OCI-LY7 (cell line): Measurements from ENCODE around the gene BCDIN3D. TPM values are rescaled to one million over a fixed set of nuclear protein-coding genes. Genes with fewer than 3 reads are reported as not detected.

Experiments
- BruUV-seq: library from RNA; stranded (reverse); fragments of 400-500 nt; replicated peaks from 2 replicates; lab custom pipeline; 2021; lab: Mats Ljungman, UMichigan
- CTCF ChIA-PET: fragments of 300-600 bp; sonication (Branson Sonifier 250); formaldehyde crosslinking; loops from one replicate; lab custom pipeline; 2022; ENCODE audit warnings: antibody characterized with exemption; ENCODE audit not compliant: unreplicated experiment; lab: Charles Lee
- POLR2A ChIA-PET: fragments of 300-600 bp; sonication (Branson Sonifier 250); formaldehyde crosslinking; loops from one replicate; lab custom pipeline; 2022; ENCODE audit warnings: antibody characterized with exemption; lab: Charles Lee
- DNase-seq: peaks from one replicate; pipeline ENCODE4 v3.0.0-alpha.2; 2015; ENCODE audit warnings: low spot score
- H2AFZ ChIP-seq: fragments of 200-600 bp; sonication (generic), shearing (Covaris generic); 2 replicates; pipeline ENCODE4 v1.6.1; 2014; ENCODE audit warnings: mild to moderate bottlenecking, antibody characterized with exemption, low read length, moderate library complexity
- H3K27ac ChIP-seq: fragments of 200-600 bp; sonication (generic); 2 replicates; pipeline ENCODE4 v1.5.1; 2014; ENCODE audit warnings: mixed run types, low read depth, mild to moderate bottlenecking, moderate library complexity, low read length, inconsistent platforms; ENCODE audit not compliant: poor library complexity, severe bottlenecking
- H3K36me3 ChIP-seq: fragments of 200-600 bp; sonication (generic); 2 replicates; pipeline ENCODE4 v1.6.1; 2014; ENCODE audit warnings: mild to moderate bottlenecking, antibody characterized with exemption, low read length, moderate library complexity, mixed read lengths; ENCODE audit not compliant: insufficient read depth
- H3K4me1 ChIP-seq: fragments of 200-600 bp; sonication (generic); 2 replicates; pipeline ENCODE4 v1.5.1; 2014; ENCODE audit warnings: mild to moderate bottlenecking, low read length; ENCODE audit not compliant: insufficient read depth, poor library complexity, severe bottlenecking
- H3K4me2 ChIP-seq: fragments of 200-600 bp; sonication (generic); 2 replicates; pipeline ENCODE4 v1.6.1; 2014; ENCODE audit warnings: mild to moderate bottlenecking, low read length
- H3K4me3 ChIP-seq: fragments of 200-600 bp; sonication (generic); 2 replicates; pipeline ENCODE4 v1.5.1; 2014; ENCODE audit warnings: mild to moderate bottlenecking, low read depth, low read length; ENCODE audit not compliant: poor library complexity, severe bottlenecking
- H3K79me2 ChIP-seq: fragments of 200-600 bp; sonication (generic); 2 replicates; pipeline ENCODE4 v1.6.1; 2016; ENCODE audit warnings: low read depth, mild to moderate bottlenecking, low read length, moderate library complexity, mixed read lengths; ENCODE audit not compliant: insufficient read depth
- H3K9me2 ChIP-seq: fragments of 200-600 bp; sonication (generic); 2 replicates; pipeline ENCODE4 v1.6.1; 2016; ENCODE audit warnings: mild to moderate bottlenecking, low read length, mixed read lengths; ENCODE audit not compliant: insufficient read depth
- H3K9me3 ChIP-seq: fragments of 200-600 bp; sonication (generic); 2 replicates; pipeline ENCODE4 v1.6.1; 2014; ENCODE audit warnings: mild to moderate bottlenecking, mixed run types, low read length, mixed read lengths
- H4K20me1 ChIP-seq: fragments of 200-600 bp; sonication (generic); 2 replicates; pipeline ENCODE4 v1.6.1; 2014; ENCODE audit warnings: mild to moderate bottlenecking, antibody characterized with exemption, low read length, moderate library complexity, mixed read lengths; ENCODE audit not compliant: insufficient read depth
- EZH2phosphoT487 ChIP-seq: fragments of 200-600 bp; sonication (generic); IDR thresholded peaks from 2 replicates; pipeline ENCODE4 v1.6.1; 2018; ENCODE audit warnings: low read depth, borderline replicate concordance, mild to moderate bottlenecking, mixed run types, antibody characterized with exemption, low read length, moderate library complexity, mixed read lengths
- intact Hi-C: fragments of 100-400 bp; cut with micrococcal nuclease; formaldehyde crosslinking; loops from one replicate; pipeline ENCODE4 v1.10.0; 2022; ENCODE audit not compliant: unreplicated experiment
- total RNA-seq, 2 experiments: library from RNA; depleted of rRNA in 1 of 2; stranded (reverse); fragments of >200 nt in 1 of 2; shearing (Covaris generic) in 1 of 2; gene quantifications; 2 replicates each; pipeline ENCODE4 v1.2.3, GENCODE V29; 2014 to 2022
- TF ChIP-seq, protein P1 (sequence below): fragments of 200-600 bp; sonication (generic); conservative IDR thresholded peaks from 2 replicates; pipeline ENCODE4 v1.5.1; 2014; ENCODE audit warnings: mild to moderate bottlenecking, antibody characterized with exemption, low read length, moderate library complexity, mixed read lengths

The BCDIN3D gene
- total RNA-seq, 2 experiments from 2014 or later: 8.4 to 10.1 TPM

DNA sequence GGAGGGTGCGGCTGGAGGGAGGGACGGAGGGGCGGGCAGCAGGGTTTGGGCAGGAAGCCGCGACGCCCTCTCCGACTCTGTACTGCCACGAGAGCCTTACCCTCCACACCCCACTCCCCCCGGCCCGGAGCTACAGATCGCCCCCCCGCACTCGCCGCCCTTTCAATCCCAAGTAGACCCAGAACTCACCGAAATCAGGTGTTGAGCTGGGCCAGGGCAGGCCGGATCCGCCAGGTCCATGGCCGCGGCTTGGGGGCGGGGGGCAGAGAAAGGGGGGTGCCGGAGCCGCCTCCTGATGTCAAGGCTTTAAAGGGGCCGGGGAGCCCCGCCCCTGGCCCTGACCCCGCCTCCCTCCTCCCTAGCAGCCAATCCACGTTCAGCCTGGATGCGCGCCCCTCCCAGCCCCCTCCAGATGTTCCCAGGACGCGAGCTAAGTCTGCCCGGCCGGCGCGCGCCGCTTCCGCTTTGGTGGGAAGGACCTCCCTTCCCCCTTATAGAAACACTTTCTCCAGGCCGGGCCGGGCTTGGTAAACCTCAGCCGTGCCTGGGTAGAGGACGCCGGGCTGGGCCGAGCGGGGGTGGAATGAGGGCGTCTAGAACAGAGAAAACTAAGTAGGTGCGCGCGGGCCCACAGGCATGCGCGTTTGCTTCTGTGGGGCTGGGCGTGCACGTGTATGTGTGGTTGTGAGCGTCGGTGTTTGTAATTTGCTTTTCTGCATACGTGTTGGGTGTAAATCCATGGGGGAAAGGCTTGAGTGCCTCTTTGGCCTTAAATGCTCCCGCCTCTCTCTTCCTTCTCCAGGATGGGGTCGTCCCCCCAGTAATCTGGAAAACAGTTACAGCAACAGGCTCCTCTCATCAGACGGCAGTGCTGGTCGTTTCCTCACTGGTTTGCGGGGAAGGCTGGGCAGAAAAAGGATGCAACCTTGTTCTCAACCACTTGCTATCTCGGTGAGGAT lies 14.5 kb downstream of the BCDIN3D start, which contains the start of gene NCKAP5L:
TSS of gene NCKAP5L (minus strand) at position 281 of the 959 bp plus-strand sequence. CDS start 24,369 bp downstream, outside the sequence.
- POLR2A ChIA-PET: interaction anchor here (0.6 to 2.0 kb wide), 11 partner anchors 7 to 595 kb away, joined by 3 to 9 read pairs (median 5); no protein-coding TSS in a partner anchor
- Histone ChIP-seq H3K36me3 (no peaks in the 10 kb centered on the region), H3K79me2 (no peaks in the 10 kb centered on the region), H4K20me1 (no peaks in the 10 kb centered on the region), H3K9me3 (no peaks in the 10 kb centered on the region), H3K4me2 (peak within 1 kb of the TSS; percentile 78), H3K4me3 (peak within 1 kb of the TSS; percentile 72), H3K27ac (peak within 1 kb of the TSS; percentile 35), H2AFZ (peak within 1 kb of the TSS; percentile 90), H3K9me2 (no peaks in the 10 kb centered on the region), H3K4me1 (peaks cover 15% of the 10 kb centered on the region)
- CTCF ChIA-PET: interaction anchor here (0.6 to 1.0 kb wide), 3 partner anchors 11 to 197 kb away, joined by 3 to 4 read pairs (median 4); no protein-coding TSS in a partner anchor
- DNase-seq: peak; percentile 94
- no TSS peak for BruUV-seq
- intact Hi-C loops: loop anchor here (5.0 kb wide), 1 partner anchor 201 kb away; no protein-coding TSS in a partner anchor
- no peak for TF ChIP-seq EZH2phosphoT487
- TF ChIP-seq, protein P1, sequence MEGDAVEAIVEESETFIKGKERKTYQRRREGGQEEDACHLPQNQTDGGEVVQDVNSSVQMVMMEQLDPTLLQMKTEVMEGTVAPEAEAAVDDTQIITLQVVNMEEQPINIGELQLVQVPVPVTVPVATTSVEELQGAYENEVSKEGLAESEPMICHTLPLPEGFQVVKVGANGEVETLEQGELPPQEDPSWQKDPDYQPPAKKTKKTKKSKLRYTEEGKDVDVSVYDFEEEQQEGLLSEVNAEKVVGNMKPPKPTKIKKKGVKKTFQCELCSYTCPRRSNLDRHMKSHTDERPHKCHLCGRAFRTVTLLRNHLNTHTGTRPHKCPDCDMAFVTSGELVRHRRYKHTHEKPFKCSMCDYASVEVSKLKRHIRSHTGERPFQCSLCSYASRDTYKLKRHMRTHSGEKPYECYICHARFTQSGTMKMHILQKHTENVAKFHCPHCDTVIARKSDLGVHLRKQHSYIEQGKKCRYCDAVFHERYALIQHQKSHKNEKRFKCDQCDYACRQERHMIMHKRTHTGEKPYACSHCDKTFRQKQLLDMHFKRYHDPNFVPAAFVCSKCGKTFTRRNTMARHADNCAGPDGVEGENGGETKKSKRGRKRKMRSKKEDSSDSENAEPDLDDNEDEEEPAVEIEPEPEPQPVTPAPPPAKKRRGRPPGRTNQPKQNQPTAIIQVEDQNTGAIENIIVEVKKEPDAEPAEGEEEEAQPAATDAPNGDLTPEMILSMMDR: no peak

DNA sequence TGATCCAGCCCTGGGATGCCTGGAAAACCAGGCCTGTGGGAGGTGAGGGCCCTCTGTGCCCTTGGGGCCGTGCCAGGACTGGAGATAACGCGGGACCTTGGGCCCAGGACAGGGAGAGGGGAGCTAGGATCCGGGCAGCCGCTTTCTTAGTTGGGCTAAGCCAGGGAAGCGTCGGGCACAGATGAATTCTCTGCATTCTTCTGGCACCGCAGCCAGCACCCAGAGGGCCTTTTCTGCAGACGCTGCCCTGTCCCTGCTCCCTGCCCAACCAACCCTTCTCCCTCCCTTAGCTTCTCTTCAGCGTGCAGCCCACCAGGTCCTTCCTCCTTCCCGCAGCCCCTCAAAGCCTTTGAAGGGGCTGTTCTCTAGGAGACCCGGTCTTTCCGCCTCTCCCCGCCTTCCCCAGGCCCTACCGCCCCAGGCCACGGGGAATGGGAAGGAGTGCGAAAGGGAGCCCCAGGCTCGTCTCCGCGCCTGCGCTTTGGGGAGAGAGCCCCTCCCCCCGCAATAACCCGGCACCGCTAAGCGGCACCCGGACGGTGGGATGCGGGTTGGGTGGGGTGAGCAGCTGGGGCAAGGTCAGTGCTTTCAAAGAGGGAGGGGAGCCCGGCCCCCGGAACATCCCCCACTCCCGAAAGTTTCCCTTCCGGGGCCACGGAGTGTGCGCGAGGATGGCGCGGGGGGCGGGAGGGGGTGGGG lies 15.4 kb downstream of the BCDIN3D start:
- POLR2A ChIA-PET: interaction anchor here (0.6 to 2.0 kb wide), 7 partner anchors 8 to 44 kb away, joined by 3 to 9 read pairs (median 5); no protein-coding TSS in a partner anchor
- peaks cover 15% of the 10 kb centered on the region for H3K4me1 ChIP-seq
- H3K4me2 ChIP-seq: peak overlapping the region; percentile 78
- no peaks in the 10 kb centered on the region for H3K36me3 ChIP-seq
- H4K20me1 ChIP-seq: no peaks in the 10 kb centered on the region
- no peak overlapping the region for H3K27ac ChIP-seq
- intact Hi-C loops: loop anchor here (5.0 kb wide), 1 partner anchor 200 kb away; no protein-coding TSS in a partner anchor
- peak overlapping the region; percentile 72 for H3K4me3 ChIP-seq
- no TSS peak for BruUV-seq
- H3K79me2 ChIP-seq: no peaks in the 10 kb centered on the region
- no peaks in the 10 kb centered on the region for H3K9me2 ChIP-seq
- no peaks in the 10 kb centered on the region for H3K9me3 ChIP-seq
- CTCF ChIA-PET: interaction anchor here (0.6 to 1.0 kb wide), 3 partner anchors 12 to 198 kb away, joined by 3 to 4 read pairs (median 4); no protein-coding TSS in a partner anchor
- no peak overlapping the region for H2AFZ ChIP-seq
- DNase-seq: peak; percentile 58
- TF ChIP-seq EZH2phosphoT487: no peak

DNA sequence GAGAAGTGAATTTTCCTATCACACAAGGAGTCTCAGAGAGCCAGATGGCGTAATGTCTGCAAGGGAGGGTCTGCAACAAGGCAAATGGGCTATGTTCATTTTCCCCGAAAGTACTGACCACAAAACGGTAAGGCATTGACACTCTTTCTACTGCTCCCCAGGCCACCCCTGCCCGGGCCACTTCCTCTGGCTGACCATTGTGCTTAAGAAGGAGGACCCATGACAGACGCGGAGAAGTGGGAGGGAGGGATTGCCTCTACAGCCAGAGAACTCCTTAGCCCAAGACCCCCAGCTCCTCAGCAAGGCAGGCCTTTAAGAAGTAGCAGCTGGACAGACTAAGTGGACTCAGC lies 15.9 kb downstream of the BCDIN3D start:
- H4K20me1 ChIP-seq: no peaks in the 10 kb centered on the region
- H3K4me3 ChIP-seq: peak overlapping the region; percentile 72
- peak overlapping the region; percentile 78 for H3K4me2 ChIP-seq
- intact Hi-C loops: loop anchor here (5.0 kb wide), 1 partner anchor 200 kb away; no protein-coding TSS in a partner anchor
- ChIA-PET CTCF (no interaction called here), POLR2A (interaction anchor here (0.6 to 2.0 kb wide), 2 partner anchors 9 to 16 kb away, joined by 3 to 9 read pairs; no protein-coding TSS in a partner anchor)
- no peak overlapping the region for H2AFZ ChIP-seq
- no peaks in the 10 kb centered on the region for H3K9me3 ChIP-seq
- no TSS peak for BruUV-seq
- peaks cover 15% of the 10 kb centered on the region for H3K4me1 ChIP-seq
- no peaks in the 10 kb centered on the region for H3K9me2 ChIP-seq
- peaks cover 3% of the 10 kb centered on the region; the same call in 1 of the 2 replicates for H3K36me3 ChIP-seq
- DNase-seq: no peak
- no peaks in the 10 kb centered on the region for H3K79me2 ChIP-seq
- no peak overlapping the region for H3K27ac ChIP-seq
- TF ChIP-seq, protein P1: no peak
- no peak for TF ChIP-seq EZH2phosphoT487
